ENCODE data around the gene SASH1.

Gene SASH1

DNA sequence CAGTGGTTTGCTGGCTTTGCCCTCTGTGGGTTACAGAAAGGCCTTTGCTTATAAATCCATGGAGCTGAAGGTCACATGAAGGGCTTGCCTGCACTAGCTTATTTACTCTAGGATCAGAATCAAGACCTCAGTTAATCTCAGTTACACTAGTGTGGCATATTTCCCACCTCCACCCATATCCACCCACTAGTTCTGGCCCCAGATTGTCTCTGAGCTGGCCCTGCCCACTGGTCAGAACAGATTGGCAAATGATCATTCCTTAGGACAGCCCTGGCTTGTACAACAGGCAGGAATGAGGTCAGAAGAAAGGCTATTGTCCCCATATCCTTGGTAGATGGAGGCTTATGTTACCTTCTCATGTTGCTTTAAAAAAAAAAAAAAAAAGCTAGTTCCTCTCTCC, 33.3 kb upstream of the SASH1 start:
- H3K27ac ChIP-seq (ENCODE audit: low read length), result no peak overlapping the region
- no peaks in the 10 kb centered on the region for H3K4me1 ChIP-seq (ENCODE audit: control insufficient read depth, insufficient read depth, low read length)
- no peaks in the 10 kb centered on the region for H3K27me3 ChIP-seq (ENCODE audit: control insufficient read depth in 1 of 2, insufficient read depth in 2 of 2, low read length in 2 of 2)
- no peak overlapping the region for H3K9ac ChIP-seq (ENCODE audit: low read length in 2 of 2)
- no peaks in the 10 kb centered on the region for H3K9me3 ChIP-seq (ENCODE audit: control insufficient read depth in 2 of 2, low read length in 2 of 2)
- H3K4me3 ChIP-seq (ENCODE audit: low read length in 2 of 2), result no peak overlapping the region
- H3K36me3 ChIP-seq (ENCODE audit: control insufficient read depth in 2 of 2, insufficient read depth in 2 of 2, low read length in 2 of 2), result no peaks in the 10 kb centered on the region

DNA sequence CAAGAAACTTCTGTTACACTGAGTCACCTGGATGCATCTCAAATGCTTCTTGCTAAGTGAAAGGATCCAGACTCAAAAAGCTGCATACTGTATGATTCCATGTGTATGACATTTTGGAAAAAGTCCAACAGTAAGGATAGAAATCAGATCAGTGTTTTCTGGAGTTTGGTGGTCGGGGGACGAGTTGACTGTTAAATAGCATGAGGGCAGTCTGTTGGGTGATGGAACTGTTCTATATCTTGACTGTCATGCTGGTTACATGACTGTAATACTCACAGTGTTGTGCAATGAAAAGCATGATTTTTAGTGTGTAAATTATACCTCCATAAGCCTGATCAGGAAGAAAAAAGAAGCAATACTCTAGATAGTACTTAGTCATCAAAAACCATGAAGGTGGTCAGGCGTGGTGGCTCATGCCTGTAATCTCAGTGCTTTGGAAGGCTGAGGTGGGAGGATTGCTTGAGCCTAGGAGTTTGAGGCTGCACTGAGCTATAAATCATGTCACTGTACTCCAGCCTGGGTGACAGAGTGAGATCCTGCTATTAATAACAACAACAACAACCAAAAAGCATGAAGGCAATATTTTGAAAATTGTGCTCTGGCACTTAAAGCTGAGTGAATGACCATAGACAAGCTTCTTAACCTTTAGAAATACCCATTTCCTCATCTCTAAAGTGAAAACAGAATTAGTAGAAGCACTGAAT, 30.5 kb upstream of the SASH1 start:
- H3K27me3 ChIP-seq (ENCODE audit: control insufficient read depth in 1 of 2, insufficient read depth in 2 of 2, low read length in 2 of 2), result no peaks in the 10 kb centered on the region
- H3K9ac ChIP-seq (ENCODE audit: low read length in 2 of 2), result no peak overlapping the region
- no peaks in the 10 kb centered on the region for H3K9me3 ChIP-seq (ENCODE audit: control insufficient read depth in 2 of 2, low read length in 2 of 2)
- H3K4me1 ChIP-seq (ENCODE audit: control insufficient read depth, insufficient read depth, low read length), result no peaks in the 10 kb centered on the region
- no peak overlapping the region for H3K27ac ChIP-seq (ENCODE audit: low read length)
- H3K36me3 ChIP-seq (ENCODE audit: control insufficient read depth in 2 of 2, insufficient read depth in 2 of 2, low read length in 2 of 2), result no peaks in the 10 kb centered on the region
- no peak overlapping the region for H3K4me3 ChIP-seq (ENCODE audit: low read length in 2 of 2)

DNA sequence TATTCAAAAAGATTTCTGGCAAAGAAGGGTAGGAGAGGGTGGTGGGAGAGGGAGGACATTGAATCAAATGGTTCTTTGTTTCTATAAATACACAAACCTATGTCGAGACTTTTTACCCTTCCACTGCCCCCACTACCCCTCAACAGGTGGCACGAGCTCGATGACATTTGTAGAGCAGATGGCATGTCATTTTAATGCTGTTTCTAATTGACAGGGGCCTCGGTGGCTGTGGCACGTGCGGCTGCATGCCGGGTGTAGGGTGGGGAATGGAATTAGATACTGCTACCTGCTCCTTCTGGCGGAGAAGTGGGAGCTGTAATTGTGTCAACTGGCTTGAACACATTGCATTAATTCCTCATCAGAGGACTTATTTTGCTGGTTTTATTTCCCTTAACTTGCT, 29.1 kb upstream of the SASH1 start:
- Histone ChIP-seq H3K36me3 (ENCODE audit: control insufficient read depth in 2 of 2, insufficient read depth in 2 of 2, low read length in 2 of 2) (no peaks in the 10 kb centered on the region), H3K4me3 (ENCODE audit: low read length in 2 of 2) (no peak overlapping the region), H3K9me3 (ENCODE audit: control insufficient read depth in 2 of 2, low read length in 2 of 2) (no peaks in the 10 kb centered on the region), H3K27me3 (ENCODE audit: control insufficient read depth in 1 of 2, insufficient read depth in 2 of 2, low read length in 2 of 2) (no peaks in the 10 kb centered on the region), H3K4me1 (ENCODE audit: control insufficient read depth, insufficient read depth, low read length) (no peaks in the 10 kb centered on the region), H3K27ac (ENCODE audit: low read length) (no peak overlapping the region), H3K9ac (ENCODE audit: low read length in 2 of 2) (no peak overlapping the region)

DNA sequence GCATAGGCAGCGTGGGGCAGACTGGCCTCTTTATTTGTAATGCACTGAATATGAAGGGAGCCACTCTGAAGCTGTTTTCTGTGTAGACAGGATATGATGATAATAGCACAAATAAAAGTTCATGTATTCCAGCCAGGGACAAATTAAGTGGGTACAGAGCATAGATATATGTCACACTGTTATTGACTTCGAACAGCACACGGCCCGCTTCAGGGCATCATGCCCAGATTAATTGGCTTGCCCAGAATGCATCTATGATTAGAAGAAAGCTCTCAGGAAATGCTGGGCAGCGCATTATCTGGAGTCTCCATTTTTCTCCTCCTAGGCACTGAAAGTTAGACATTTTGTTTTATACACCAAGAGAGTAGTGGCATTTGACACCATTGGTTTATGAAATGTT, 26.3 kb upstream of the SASH1 start:
- no peaks in the 10 kb centered on the region for H3K27me3 ChIP-seq (ENCODE audit: control insufficient read depth in 1 of 2, insufficient read depth in 2 of 2, low read length in 2 of 2)
- no peak overlapping the region for H3K27ac ChIP-seq (ENCODE audit: low read length)
- H3K9me3 ChIP-seq (ENCODE audit: control insufficient read depth in 2 of 2, low read length in 2 of 2), result no peaks in the 10 kb centered on the region

DNA sequence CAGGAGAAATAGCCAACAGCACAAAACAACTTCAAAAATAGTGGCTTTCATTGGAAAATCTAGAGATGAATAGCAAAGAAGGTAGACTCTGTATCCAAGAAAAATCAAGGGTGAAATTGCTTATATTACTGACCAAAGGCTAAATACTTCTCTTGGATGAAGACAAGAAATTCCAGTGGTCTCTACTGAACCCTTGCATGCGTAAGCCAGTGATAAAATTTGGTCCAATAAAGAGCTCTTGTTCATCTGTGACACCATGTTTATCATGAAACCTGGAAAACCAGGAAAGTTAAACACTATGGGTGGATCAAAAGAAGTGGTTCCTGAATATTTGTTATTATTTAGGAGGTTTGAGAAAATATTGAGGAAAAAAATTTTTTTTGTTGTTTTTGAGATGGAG, 25.6 kb upstream of the SASH1 start:
- H3K4me3 ChIP-seq (ENCODE audit: low read length in 2 of 2), result no peak overlapping the region
- no peaks in the 10 kb centered on the region for H3K27me3 ChIP-seq (ENCODE audit: control insufficient read depth in 1 of 2, insufficient read depth in 2 of 2, low read length in 2 of 2)
- no peaks in the 10 kb centered on the region for H3K4me1 ChIP-seq (ENCODE audit: control insufficient read depth, insufficient read depth, low read length)
- H3K27ac ChIP-seq (ENCODE audit: low read length), result no peak overlapping the region
- H3K36me3 ChIP-seq (ENCODE audit: control insufficient read depth in 2 of 2, insufficient read depth in 2 of 2, low read length in 2 of 2), result no peaks in the 10 kb centered on the region
- H3K9ac ChIP-seq (ENCODE audit: low read length in 2 of 2), result no peak overlapping the region
- H3K9me3 ChIP-seq (ENCODE audit: control insufficient read depth in 2 of 2, low read length in 2 of 2), result no peaks in the 10 kb centered on the region

More for the DNA sequence above, 26.3 kb upstream of the SASH1 start:
- Histone ChIP-seq H3K36me3 (ENCODE audit: control insufficient read depth in 2 of 2, insufficient read depth in 2 of 2, low read length in 2 of 2) (no peaks in the 10 kb centered on the region), H3K4me1 (ENCODE audit: control insufficient read depth, insufficient read depth, low read length) (no peaks in the 10 kb centered on the region), H3K9ac (ENCODE audit: low read length in 2 of 2) (no peak overlapping the region), H3K4me3 (ENCODE audit: low read length in 2 of 2) (no peak overlapping the region)

DNA sequence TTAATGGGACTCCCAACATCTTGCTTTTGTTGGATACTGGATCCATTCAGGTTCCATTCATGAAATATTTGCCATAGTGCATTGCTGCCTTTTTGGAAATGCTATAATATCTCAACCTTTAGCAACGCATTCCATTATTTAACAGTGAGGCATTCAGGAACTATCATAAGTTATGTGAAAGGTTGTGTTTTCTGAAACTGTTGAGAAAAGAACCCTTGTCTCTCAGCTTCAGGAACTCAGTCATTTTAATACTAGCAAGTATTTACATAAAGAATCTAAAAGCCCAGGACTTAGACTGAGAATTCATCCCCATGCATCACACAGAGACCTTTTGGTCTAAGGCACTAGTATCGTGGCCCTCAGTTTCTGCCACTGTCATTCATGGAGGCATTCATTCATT, 24.9 kb upstream of the SASH1 start:
- H3K9me3 ChIP-seq (ENCODE audit: control insufficient read depth in 2 of 2, low read length in 2 of 2), result no peaks in the 10 kb centered on the region
- no peak overlapping the region for H3K4me3 ChIP-seq (ENCODE audit: low read length in 2 of 2)
- no peaks in the 10 kb centered on the region for H3K27me3 ChIP-seq (ENCODE audit: control insufficient read depth in 1 of 2, insufficient read depth in 2 of 2, low read length in 2 of 2)
- H3K4me1 ChIP-seq (ENCODE audit: control insufficient read depth, insufficient read depth, low read length), result no peaks in the 10 kb centered on the region
- no peaks in the 10 kb centered on the region for H3K36me3 ChIP-seq (ENCODE audit: control insufficient read depth in 2 of 2, insufficient read depth in 2 of 2, low read length in 2 of 2)
- H3K27ac ChIP-seq (ENCODE audit: low read length), result no peak overlapping the region
- H3K9ac ChIP-seq (ENCODE audit: low read length in 2 of 2), result no peak overlapping the region

DNA sequence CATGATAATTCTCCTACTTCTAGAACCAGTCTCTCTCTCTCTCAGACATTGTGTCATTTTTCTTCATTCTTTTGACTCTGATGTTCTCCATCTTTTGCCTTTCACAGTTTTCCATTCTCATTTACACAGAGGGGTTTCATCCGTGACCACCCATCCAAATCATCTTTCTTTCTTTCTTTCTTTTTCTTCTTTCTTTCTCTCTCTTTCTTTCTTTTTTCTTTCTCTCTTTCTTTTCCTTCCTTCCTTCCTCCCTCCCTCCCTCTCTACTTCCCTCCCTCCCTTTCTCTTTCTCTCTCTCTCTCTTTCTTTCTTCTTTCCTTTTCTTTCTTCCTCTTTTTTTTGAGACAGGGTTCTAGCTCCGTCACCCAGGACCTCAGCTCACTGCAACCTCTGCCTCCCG, 19.9 kb upstream of the SASH1 start:
- Histone ChIP-seq H3K4me1 (ENCODE audit: control insufficient read depth, insufficient read depth, low read length) (no peaks in the 10 kb centered on the region), H3K27me3 (ENCODE audit: control insufficient read depth in 1 of 2, insufficient read depth in 2 of 2, low read length in 2 of 2) (no peaks in the 10 kb centered on the region), H3K9ac (ENCODE audit: low read length in 2 of 2) (no peak overlapping the region), H3K27ac (ENCODE audit: low read length) (no peak overlapping the region), H3K36me3 (ENCODE audit: control insufficient read depth in 2 of 2, insufficient read depth in 2 of 2, low read length in 2 of 2) (no peaks in the 10 kb centered on the region), H3K4me3 (ENCODE audit: low read length in 2 of 2) (no peak overlapping the region), H3K9me3 (ENCODE audit: control insufficient read depth in 2 of 2, low read length in 2 of 2) (no peaks in the 10 kb centered on the region)

DNA sequence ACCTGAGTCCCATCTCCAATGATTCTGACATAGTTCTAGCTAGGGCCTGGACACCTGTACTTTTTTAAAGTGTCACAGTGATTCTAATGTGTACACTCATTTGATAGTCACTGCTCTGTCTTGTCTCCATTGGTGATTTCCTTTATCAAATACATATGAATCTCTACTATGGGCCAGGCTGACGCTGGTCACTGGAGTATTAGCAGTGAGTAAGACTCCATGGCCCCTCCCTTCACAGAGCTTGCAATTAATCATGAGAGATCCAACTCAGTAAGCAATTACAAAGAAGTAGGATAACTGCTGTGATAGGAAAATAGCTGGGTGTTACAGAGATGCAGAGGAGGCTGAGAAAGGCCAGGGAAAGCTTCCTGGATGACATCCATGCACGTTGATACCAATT, 19.3 kb upstream of the SASH1 start:
- Histone ChIP-seq H3K9me3 (ENCODE audit: control insufficient read depth in 2 of 2, low read length in 2 of 2) (no peaks in the 10 kb centered on the region), H3K9ac (ENCODE audit: low read length in 2 of 2) (no peak overlapping the region), H3K27ac (ENCODE audit: low read length) (no peak overlapping the region), H3K4me1 (ENCODE audit: control insufficient read depth, insufficient read depth, low read length) (no peaks in the 10 kb centered on the region), H3K27me3 (ENCODE audit: control insufficient read depth in 1 of 2, insufficient read depth in 2 of 2, low read length in 2 of 2) (no peaks in the 10 kb centered on the region), H3K36me3 (ENCODE audit: control insufficient read depth in 2 of 2, insufficient read depth in 2 of 2, low read length in 2 of 2) (no peaks in the 10 kb centered on the region), H3K4me3 (ENCODE audit: low read length in 2 of 2) (no peak overlapping the region)

DNA sequence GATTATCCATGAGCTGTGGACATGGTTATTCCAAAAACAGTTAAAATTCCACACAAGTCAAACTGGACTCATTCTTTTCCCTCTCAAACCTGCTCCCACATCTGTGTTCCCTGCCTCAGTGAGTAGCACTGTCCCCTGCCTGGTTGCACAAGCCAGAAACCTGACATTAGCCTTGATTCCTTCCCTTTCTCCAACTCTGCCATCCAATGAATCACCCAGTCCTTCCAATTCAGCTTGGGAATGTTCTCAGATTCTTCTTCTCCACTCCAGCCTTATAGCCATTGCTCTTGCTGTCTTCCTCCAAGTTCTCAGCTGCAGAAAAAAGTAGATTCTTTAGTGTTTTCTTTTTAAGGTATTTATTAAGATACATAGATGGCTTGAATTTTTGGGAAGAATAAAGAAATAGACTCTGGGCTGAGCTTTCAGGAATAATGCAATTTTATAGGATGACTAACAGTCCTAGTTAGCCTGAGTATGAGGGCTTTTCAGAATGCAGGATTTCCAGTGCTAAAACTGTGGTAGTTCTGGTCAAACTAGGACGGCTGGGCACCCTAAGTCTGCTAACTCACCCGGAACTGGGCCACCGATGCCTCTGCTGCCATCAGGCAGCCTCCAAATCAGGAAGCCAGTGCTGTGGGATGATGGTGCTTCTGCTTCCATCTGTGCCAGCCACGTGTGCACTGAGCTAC, 18.2 kb upstream of the SASH1 start:
- Histone ChIP-seq H3K4me3 (ENCODE audit: low read length in 2 of 2) (no peak overlapping the region), H3K9ac (ENCODE audit: low read length in 2 of 2) (no peak overlapping the region), H3K4me1 (ENCODE audit: control insufficient read depth, insufficient read depth, low read length) (no peaks in the 10 kb centered on the region), H3K27ac (ENCODE audit: low read length) (no peak overlapping the region), H3K9me3 (ENCODE audit: control insufficient read depth in 2 of 2, low read length in 2 of 2) (no peaks in the 10 kb centered on the region), H3K36me3 (ENCODE audit: control insufficient read depth in 2 of 2, insufficient read depth in 2 of 2, low read length in 2 of 2) (no peaks in the 10 kb centered on the region), H3K27me3 (ENCODE audit: control insufficient read depth in 1 of 2, insufficient read depth in 2 of 2, low read length in 2 of 2) (no peaks in the 10 kb centered on the region)

DNA sequence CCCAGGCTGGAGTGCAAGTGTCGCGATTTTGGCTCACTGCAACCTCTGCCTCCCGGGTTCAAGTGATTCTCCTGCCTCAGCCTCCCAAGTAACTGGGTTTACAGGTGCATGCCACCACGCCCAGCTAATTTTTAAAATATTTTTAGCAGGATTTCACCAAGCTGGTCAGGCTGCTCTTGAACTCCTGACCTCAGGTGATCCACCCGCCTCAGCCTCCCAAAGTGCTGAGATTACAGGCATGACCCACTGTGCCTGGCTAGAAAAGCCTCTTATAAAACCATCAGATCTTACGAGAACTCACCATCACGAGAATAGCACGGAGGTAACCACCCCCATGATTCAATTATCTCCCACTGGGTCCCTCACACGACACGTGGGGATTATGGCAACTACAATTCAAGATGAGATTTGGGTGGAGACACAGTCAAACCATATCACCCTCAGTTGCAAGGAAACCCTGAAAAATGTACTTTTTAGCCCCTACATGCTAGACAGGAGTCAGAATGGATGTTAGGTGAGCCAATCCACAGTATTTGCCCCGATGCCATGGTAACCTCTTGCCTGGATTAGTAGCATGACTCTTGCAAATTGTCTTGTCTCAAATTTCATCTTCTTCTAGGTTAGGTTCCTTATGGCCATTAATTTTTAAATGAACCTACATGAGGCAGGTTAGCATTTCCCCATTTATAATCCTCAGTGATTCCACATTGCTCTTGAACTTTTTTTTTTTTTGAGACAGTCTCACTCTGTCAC, 17.1 kb upstream of the SASH1 start:
- no peaks in the 10 kb centered on the region for H3K27me3 ChIP-seq (ENCODE audit: control insufficient read depth in 1 of 2, insufficient read depth in 2 of 2, low read length in 2 of 2)
- H3K9ac ChIP-seq (ENCODE audit: low read length in 2 of 2), result no peak overlapping the region
- H3K4me3 ChIP-seq (ENCODE audit: low read length in 2 of 2), result no peak overlapping the region
- no peak overlapping the region for H3K27ac ChIP-seq (ENCODE audit: low read length)
- no peaks in the 10 kb centered on the region for H3K9me3 ChIP-seq (ENCODE audit: control insufficient read depth in 2 of 2, low read length in 2 of 2)
- H3K4me1 ChIP-seq (ENCODE audit: control insufficient read depth, insufficient read depth, low read length), result no peaks in the 10 kb centered on the region
- H3K36me3 ChIP-seq (ENCODE audit: control insufficient read depth in 2 of 2, insufficient read depth in 2 of 2, low read length in 2 of 2), result no peaks in the 10 kb centered on the region
